Measurements from ENCODE around the gene SLC6A6.
A peak's percentile ranks its signal among the peaks of the same experiment; 100 is the strongest.

The SLC6A6 gene

GRCh38 chr3:14444380-14444779 lies 42.0 kb downstream of the SLC6A6 start:
- Mint-ChIP-seq H3K9me3 (no peaks in the 10 kb centered on the region), H3K4me1 (ENCODE audit: low read depth in 2 of 2) (peaks cover 15 to 22% of the 10 kb centered on the region in 2 donors), H3K36me3 (ENCODE audit: insufficient read depth) (peaks cover 45% of the 10 kb centered on the region), H3K27ac (peak overlapping the region; percentile 61 to 80), H3K27me3 (no peaks in the 10 kb centered on the region), H3K4me3 (no peak overlapping the region)
- DNase-seq, result no peak
- peak; percentile 47 for ATAC-seq (replicated peaks)

GRCh38 chr3:14445773-14446172 lies 43.4 kb downstream of the SLC6A6 start:
- DNase-seq (no peak), ATAC-seq (replicated peaks) (no peak)
- H3K4me1 Mint-ChIP-seq (ENCODE audit: low read depth in 2 of 2), result peaks cover 7 to 14% of the 10 kb centered on the region in 2 donors
- peaks cover 45% of the 10 kb centered on the region for H3K36me3 Mint-ChIP-seq (ENCODE audit: insufficient read depth)
- peak overlapping the region; percentile 30 to 52 for H3K27ac Mint-ChIP-seq
- no peaks in the 10 kb centered on the region for H3K27me3 Mint-ChIP-seq
- no peaks in the 10 kb centered on the region for H3K9me3 Mint-ChIP-seq
- no peak overlapping the region for H3K4me3 Mint-ChIP-seq

GRCh38 chr3:14446988-14447570 lies 44.7 kb downstream of the SLC6A6 start:
- no peak overlapping the region for H3K4me3 Mint-ChIP-seq
- DNase-seq, result no peak
- no peaks in the 10 kb centered on the region for H3K27me3 Mint-ChIP-seq
- no peak for ATAC-seq (replicated peaks)
- no peaks in the 10 kb centered on the region for H3K9me3 Mint-ChIP-seq
- H3K4me1 Mint-ChIP-seq (ENCODE audit: low read depth in 2 of 2), result peaks cover 3 to 6% of the 10 kb centered on the region in 2 donors
- peaks cover 46% of the 10 kb centered on the region for H3K36me3 Mint-ChIP-seq (ENCODE audit: insufficient read depth)
- H3K27ac Mint-ChIP-seq, result no peak overlapping the region

- H3K27ac Mint-ChIP-seq, result no peak overlapping the region
- peaks cover 3 to 6% of the 10 kb centered on the region in 2 donors for H3K4me1 Mint-ChIP-seq (ENCODE audit: low read depth in 2 of 2)
- H3K9me3 Mint-ChIP-seq, result no peaks in the 10 kb centered on the region
- ATAC-seq (replicated peaks) (no peak), DNase-seq (no peak)
- H3K4me3 Mint-ChIP-seq, result no peak overlapping the region
- no peaks in the 10 kb centered on the region for H3K27me3 Mint-ChIP-seq
- H3K36me3 Mint-ChIP-seq (ENCODE audit: insufficient read depth), result peaks cover 49% of the 10 kb centered on the region
These were observed 45.7 kb downstream of the SLC6A6 start for GRCh38 chr3:14448063-14448462.

GRCh38 chr3:14448756-14449727 lies 46.6 kb downstream of the SLC6A6 start:
- no peaks in the 10 kb centered on the region for H3K27me3 Mint-ChIP-seq
- peaks cover 3 to 9% of the 10 kb centered on the region in 2 donors for H3K4me1 Mint-ChIP-seq (ENCODE audit: low read depth in 2 of 2)
- H3K4me3 Mint-ChIP-seq, result no peak overlapping the region
- H3K27ac Mint-ChIP-seq, result no peak overlapping the region
- ATAC-seq (replicated peaks), result no peak
- H3K9me3 Mint-ChIP-seq, result no peaks in the 10 kb centered on the region
- DNase-seq, result no peak
- peaks cover 49% of the 10 kb centered on the region for H3K36me3 Mint-ChIP-seq (ENCODE audit: insufficient read depth)

- Mint-ChIP-seq H3K27ac (peak overlapping the region; percentile 56 to 70), H3K36me3 (ENCODE audit: insufficient read depth) (peaks cover 46% of the 10 kb centered on the region), H3K9me3 (no peaks in the 10 kb centered on the region), H3K4me1 (ENCODE audit: low read depth in 2 of 2) (peaks cover 1 to 10% of the 10 kb centered on the region in 2 donors), H3K27me3 (no peaks in the 10 kb centered on the region), H3K4me3 (no peak overlapping the region)
- ATAC-seq (replicated peaks), result no peak
- no peak for DNase-seq
These were observed 48.1 kb downstream of the SLC6A6 start for GRCh38 chr3:14450506-14450905.

GRCh38 chr3:14450922-14451606 lies 48.7 kb downstream of the SLC6A6 start:
- H3K27ac Mint-ChIP-seq, result peak overlapping the region; percentile 56 to 70
- DNase-seq (no peak), ATAC-seq (replicated peaks) (no peak)
- H3K4me1 Mint-ChIP-seq (ENCODE audit: low read depth in 2 of 2), result peaks cover 1 to 10% of the 10 kb centered on the region in 2 donors
- no peaks in the 10 kb centered on the region for H3K27me3 Mint-ChIP-seq
- H3K4me3 Mint-ChIP-seq, result no peak overlapping the region
- H3K9me3 Mint-ChIP-seq, result no peaks in the 10 kb centered on the region
- peaks cover 40% of the 10 kb centered on the region for H3K36me3 Mint-ChIP-seq (ENCODE audit: insufficient read depth)

GRCh38 chr3:14451844-14452739 lies 49.7 kb downstream of the SLC6A6 start:
- Mint-ChIP-seq H3K4me3 (no peak overlapping the region), H3K9me3 (no peaks in the 10 kb centered on the region), H3K36me3 (ENCODE audit: insufficient read depth) (peaks cover 33% of the 10 kb centered on the region), H3K27me3 (no peaks in the 10 kb centered on the region), H3K4me1 (ENCODE audit: low read depth in 2 of 2) (peaks cover 1 to 10% of the 10 kb centered on the region in 2 donors), H3K27ac (no peak overlapping the region)
- DNase-seq, result no peak
- no peak for ATAC-seq (replicated peaks)

- no peaks in the 10 kb centered on the region for H3K9me3 Mint-ChIP-seq
- no peak overlapping the region for H3K4me3 Mint-ChIP-seq
- ATAC-seq (replicated peaks) (no peak), DNase-seq (no peak)
- H3K27ac Mint-ChIP-seq, result peak overlapping the region; percentile 20 to 71
- H3K4me1 Mint-ChIP-seq (ENCODE audit: low read depth in 2 of 2), result peaks cover 4 to 12% of the 10 kb centered on the region in 2 donors
- peaks cover 24% of the 10 kb centered on the region for H3K36me3 Mint-ChIP-seq (ENCODE audit: insufficient read depth)
- no peaks in the 10 kb centered on the region for H3K27me3 Mint-ChIP-seq
These were observed 50.6 kb downstream of the SLC6A6 start for GRCh38 chr3:14452740-14453710.

GRCh38 chr3:14453876-14454638 lies 51.7 kb downstream of the SLC6A6 start:
- ATAC-seq (replicated peaks) (no peak), DNase-seq (no peak)
- Mint-ChIP-seq H3K9me3 (no peaks in the 10 kb centered on the region), H3K27ac (peak overlapping the region; percentile 20 to 71), H3K36me3 (ENCODE audit: insufficient read depth) (peaks cover 16% of the 10 kb centered on the region), H3K4me3 (no peak overlapping the region), H3K4me1 (ENCODE audit: low read depth in 2 of 2) (peaks cover 4 to 14% of the 10 kb centered on the region in 2 donors), H3K27me3 (no peaks in the 10 kb centered on the region)

- H3K9me3 Mint-ChIP-seq, result no peaks in the 10 kb centered on the region
- ATAC-seq (replicated peaks) (no peak), DNase-seq (no peak)
- H3K36me3 Mint-ChIP-seq (ENCODE audit: insufficient read depth), result peaks cover 9% of the 10 kb centered on the region
- H3K4me1 Mint-ChIP-seq (ENCODE audit: low read depth in 2 of 2), result peaks cover 4 to 14% of the 10 kb centered on the region in 2 donors
- no peak overlapping the region for H3K4me3 Mint-ChIP-seq
- no peaks in the 10 kb centered on the region for H3K27me3 Mint-ChIP-seq
- peak overlapping the region in 1 of 2 donors; percentile 29 for H3K27ac Mint-ChIP-seq
These were observed 52.4 kb downstream of the SLC6A6 start for GRCh38 chr3:14454639-14455310.
